Endodermal cell (in vitro differentiated cells): ENCODE measurements around the gene TMEM190. TPM values are rescaled to one million over a fixed set of nuclear protein-coding genes. Genes with fewer than 3 reads are reported as not detected.
A peak's percentile ranks its signal among the peaks of the same experiment; 100 is the strongest.

Experiments
- DNase-seq: peaks from one replicate; pipeline ENCODE4 v3.0.0-alpha.2; 2017
- H3K27ac ChIP-seq: 2 replicates; pipeline ENCODE4 v1.5.1; 2013; ENCODE audit warnings: mild to moderate bottlenecking, low read depth, low read length, moderate library complexity
- H3K27me3 ChIP-seq: 2 replicates; pipeline ENCODE4 v1.6.1; 2013; ENCODE audit warnings: mild to moderate bottlenecking, low read length, moderate library complexity; ENCODE audit not compliant: insufficient read depth, control insufficient read depth, poor library complexity, severe bottlenecking
- H3K36me3 ChIP-seq: 2 replicates; pipeline ENCODE4 v1.7.0; 2013; ENCODE audit warnings: mild to moderate bottlenecking, low read length, moderate library complexity; ENCODE audit not compliant: control insufficient read depth, insufficient read depth
- H3K4me1 ChIP-seq: one replicate; pipeline ENCODE4 v1.7.0; 2013; ENCODE audit warnings: low read length; ENCODE audit not compliant: control insufficient read depth, insufficient read depth
- H3K4me3 ChIP-seq: 2 replicates; pipeline ENCODE4 v1.5.1; 2013; ENCODE audit warnings: mild to moderate bottlenecking, low read length, moderate library complexity
- H3K9ac ChIP-seq: 2 replicates; pipeline ENCODE4 v1.6.1; 2013; ENCODE audit warnings: mild to moderate bottlenecking, low read length, moderate library complexity; ENCODE audit not compliant: poor library complexity, severe bottlenecking; ENCODE audit errors: extremely low read depth
- H3K9me3 ChIP-seq: 2 replicates; pipeline ENCODE4 v1.6.1; 2013; ENCODE audit warnings: mild to moderate bottlenecking, low read length, moderate library complexity; ENCODE audit not compliant: control insufficient read depth
- H3K27ac Mint-ChIP-seq: 2 replicates; pipeline ENCODE4 v1.8.0; 2020; ENCODE audit warnings: mixed read lengths
- H3K27me3 Mint-ChIP-seq: 2 replicates; pipeline ENCODE4 v1.8.0; 2021; ENCODE audit warnings: mild to moderate bottlenecking, mixed read lengths; ENCODE audit not compliant: insufficient read depth
- H3K36me3 Mint-ChIP-seq: 2 replicates; pipeline ENCODE4 v1.8.0; 2020; ENCODE audit warnings: low read depth, mixed read lengths
- H3K4me1 Mint-ChIP-seq: 2 replicates; pipeline ENCODE4 v1.8.0; 2020; ENCODE audit warnings: mixed read lengths
- H3K4me3 Mint-ChIP-seq: 2 replicates; pipeline ENCODE4 v1.8.0; 2020; ENCODE audit warnings: mild to moderate bottlenecking, moderate library complexity, mixed read lengths
- H3K9me3 Mint-ChIP-seq: 2 replicates; pipeline ENCODE4 v1.8.0; 2020; ENCODE audit warnings: mild to moderate bottlenecking, mixed read lengths
- WGBS, 2 experiments: methylation state at CpG; one replicate each; pipeline versions ENCODE4 v1.1.5 to v1.1.7; 2013; ENCODE audit warnings: missing lambda C conversion rate in 2 of 2, mixed read lengths in 1 of 2; ENCODE audit not compliant: insufficient coverage in 1 of 2, insufficient read length in 1 of 2; 5-methylcytosine and 5-hydroxymethylcytosine counted together
- total RNA-seq, 2 donors: library from RNA; stranded (reverse); fragmentation: NEBNext Ultra II Directional in 1 of 2; extraction: Animal tissue kit (Norgen Biotek cat#: 25700) in 1 of 2; gene quantifications; 2 replicates in 1 of 2; 3 replicates in 1 of 2; pipeline ENCODE4 v1.2.1, GENCODE V29; 2021
- TF ChIP-seq, protein P1 (sequence below): fragments of 200-600 bp; sonication (generic); conservative IDR thresholded peaks from 2 replicates; pipeline ENCODE4 v1.5.0; 2021; ENCODE audit warnings: antibody characterized with exemption, mild to moderate bottlenecking

Gene TMEM190
- total RNA-seq, 2 donors from 2014 or later, result 1.2 TPM; not detected in 1

DNA sequence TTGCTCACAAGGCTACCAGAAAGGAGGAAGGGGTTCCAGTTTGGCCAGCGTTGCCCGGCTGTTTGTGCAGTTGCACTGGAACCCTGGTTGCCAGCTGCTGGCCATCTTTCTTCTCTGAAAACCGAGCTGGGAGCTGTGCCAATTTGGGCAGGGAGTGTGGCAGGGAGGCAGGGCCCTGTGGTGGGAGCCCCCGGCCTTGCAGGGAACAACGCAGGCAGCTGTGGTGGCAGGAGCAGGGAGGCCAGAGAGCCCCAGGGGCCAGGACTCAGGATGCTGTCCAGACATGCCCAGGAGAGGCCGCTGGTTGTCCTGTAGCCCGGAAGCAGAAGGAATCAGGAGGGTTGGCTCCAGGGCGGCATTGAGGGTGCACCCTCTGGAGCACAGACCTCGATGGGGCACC lies 32.2 kb upstream of the TMEM190 start:
- Mint-ChIP-seq H3K4me3 (no peak overlapping the region), H3K27ac (no peak overlapping the region), H3K4me1 (peaks cover 16% of the 10 kb centered on the region), H3K27me3 (no peaks in the 10 kb centered on the region), H3K9me3 (no peaks in the 10 kb centered on the region), H3K36me3 (peaks cover 44% of the 10 kb centered on the region)
- peaks cover 45% of the 10 kb centered on the region for H3K36me3 ChIP-seq
- TF ChIP-seq, protein P1, sequence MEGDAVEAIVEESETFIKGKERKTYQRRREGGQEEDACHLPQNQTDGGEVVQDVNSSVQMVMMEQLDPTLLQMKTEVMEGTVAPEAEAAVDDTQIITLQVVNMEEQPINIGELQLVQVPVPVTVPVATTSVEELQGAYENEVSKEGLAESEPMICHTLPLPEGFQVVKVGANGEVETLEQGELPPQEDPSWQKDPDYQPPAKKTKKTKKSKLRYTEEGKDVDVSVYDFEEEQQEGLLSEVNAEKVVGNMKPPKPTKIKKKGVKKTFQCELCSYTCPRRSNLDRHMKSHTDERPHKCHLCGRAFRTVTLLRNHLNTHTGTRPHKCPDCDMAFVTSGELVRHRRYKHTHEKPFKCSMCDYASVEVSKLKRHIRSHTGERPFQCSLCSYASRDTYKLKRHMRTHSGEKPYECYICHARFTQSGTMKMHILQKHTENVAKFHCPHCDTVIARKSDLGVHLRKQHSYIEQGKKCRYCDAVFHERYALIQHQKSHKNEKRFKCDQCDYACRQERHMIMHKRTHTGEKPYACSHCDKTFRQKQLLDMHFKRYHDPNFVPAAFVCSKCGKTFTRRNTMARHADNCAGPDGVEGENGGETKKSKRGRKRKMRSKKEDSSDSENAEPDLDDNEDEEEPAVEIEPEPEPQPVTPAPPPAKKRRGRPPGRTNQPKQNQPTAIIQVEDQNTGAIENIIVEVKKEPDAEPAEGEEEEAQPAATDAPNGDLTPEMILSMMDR, result no peak
- H3K4me1 ChIP-seq, result peaks cover 9% of the 10 kb centered on the region
- 92 to 95% methylated on average over 4 to 9 of the region's 9 CpGs for WGBS, 2 experiments
- H3K9me3 ChIP-seq, result no peaks in the 10 kb centered on the region
- no peak overlapping the region for H3K27ac ChIP-seq
- DNase-seq, result peak; percentile 54
- no peak overlapping the region for H3K4me3 ChIP-seq
- no peaks in the 10 kb centered on the region for H3K27me3 ChIP-seq
- H3K9ac ChIP-seq, result no peak overlapping the region

DNA sequence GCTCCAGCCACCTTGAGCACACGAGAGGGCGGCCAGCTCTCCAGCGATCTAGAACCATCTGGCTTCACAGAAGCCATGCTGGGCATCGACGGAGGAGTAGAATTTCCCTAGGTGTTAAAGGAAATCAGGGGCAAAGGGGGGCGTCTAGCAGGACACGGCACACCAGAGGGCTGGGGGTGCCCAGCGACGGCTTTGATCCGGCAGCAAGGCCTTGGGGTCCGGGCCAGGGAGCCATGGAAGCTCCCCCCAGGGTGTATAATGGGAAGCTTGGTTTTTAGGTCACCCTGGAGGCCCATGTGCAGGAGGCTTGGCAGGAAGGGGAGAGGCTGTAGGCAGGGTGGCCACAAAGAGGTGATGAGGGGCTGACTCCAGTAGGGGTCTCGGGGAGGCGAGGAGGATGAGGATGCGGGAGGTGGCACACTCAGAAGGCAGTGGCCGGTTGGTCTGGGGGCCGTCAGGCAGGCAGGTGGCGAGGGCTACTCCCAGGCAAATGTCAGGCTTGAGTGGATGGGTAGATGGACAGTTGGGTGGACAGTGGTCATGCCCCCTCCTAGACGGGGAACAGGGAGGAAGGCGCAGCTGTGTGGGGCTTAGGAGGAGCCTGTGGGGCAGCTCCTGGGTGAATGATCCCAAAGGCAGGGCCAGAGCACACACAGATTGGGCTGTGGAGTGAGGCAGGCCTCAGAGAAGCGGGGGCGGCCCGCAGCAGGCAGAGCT lies 31.4 kb upstream of the TMEM190 start:
- 94 to 99% methylated on average over 14 to 22 of the region's 22 CpGs for WGBS, 2 experiments
- peaks cover 46% of the 10 kb centered on the region for H3K36me3 Mint-ChIP-seq
- no peaks in the 10 kb centered on the region for H3K27me3 ChIP-seq
- H3K9me3 ChIP-seq, result no peaks in the 10 kb centered on the region
- H3K27me3 Mint-ChIP-seq, result peaks cover under 1% of the 10 kb centered on the region
- H3K9me3 Mint-ChIP-seq, result no peaks in the 10 kb centered on the region
- TF ChIP-seq, protein P1, result no peak
- DNase-seq, result peak; percentile 41
- peaks cover 47% of the 10 kb centered on the region for H3K36me3 ChIP-seq
- peak overlapping the region; percentile 16 for H3K27ac ChIP-seq
- peaks cover 9% of the 10 kb centered on the region for H3K4me1 ChIP-seq
- H3K4me1 Mint-ChIP-seq, result peaks cover 16% of the 10 kb centered on the region
- no peak overlapping the region for H3K9ac ChIP-seq
- H3K4me3 ChIP-seq, result no peak overlapping the region
- peak overlapping the region; percentile 58 for H3K27ac Mint-ChIP-seq
- no peak overlapping the region for H3K4me3 Mint-ChIP-seq

DNA sequence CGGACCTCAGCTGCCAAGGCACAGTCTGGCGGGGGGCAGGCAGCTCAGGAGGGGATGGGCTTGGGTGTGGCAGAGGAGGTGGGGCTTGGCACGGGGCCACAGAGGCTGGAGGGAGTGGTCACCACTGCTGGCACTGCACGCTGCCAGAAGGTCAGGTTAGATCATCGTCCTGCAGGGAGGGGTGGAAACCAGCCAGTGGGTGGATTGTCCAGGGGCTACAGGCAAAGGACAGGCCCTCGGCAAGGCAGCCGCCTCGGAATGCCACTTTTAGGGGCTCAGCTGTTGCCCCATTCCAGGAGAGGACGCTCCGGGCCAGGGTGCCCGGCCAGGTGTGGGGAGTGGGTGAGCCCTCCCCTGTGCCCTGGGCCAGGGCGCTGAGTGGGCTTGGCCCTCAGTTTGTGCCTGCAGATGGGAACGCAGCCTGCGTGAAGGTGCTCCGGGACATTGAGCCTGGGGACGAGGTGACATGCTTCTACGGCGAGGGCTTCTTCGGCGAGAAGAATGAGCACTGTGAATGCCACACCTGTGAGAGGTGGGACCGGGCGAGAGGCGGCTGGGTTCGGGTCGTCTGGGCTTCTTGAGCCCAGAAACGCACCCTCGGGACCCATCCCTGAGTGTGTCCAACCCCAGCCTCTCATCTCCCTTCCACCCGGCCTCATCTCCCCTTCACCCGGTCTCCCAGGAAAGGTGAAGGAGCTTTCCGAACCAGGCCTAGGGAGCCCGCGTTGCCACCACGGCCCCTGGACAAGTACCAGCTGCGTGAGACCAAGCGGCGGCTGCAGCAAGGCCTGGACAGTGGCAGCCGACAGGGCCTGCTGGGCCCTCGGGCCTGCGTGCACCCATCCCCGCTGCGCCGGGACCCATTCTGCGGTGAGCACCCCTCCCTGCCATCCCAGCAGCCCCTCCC lies 30.6 kb upstream of the TMEM190 start:
- no peak overlapping the region for H3K9ac ChIP-seq
- peaks cover 47% of the 10 kb centered on the region for H3K36me3 ChIP-seq
- peaks cover 16% of the 10 kb centered on the region for H3K4me1 Mint-ChIP-seq
- peak; percentile 45 for DNase-seq
- no peak overlapping the region for H3K4me3 ChIP-seq
- peaks cover 1% of the 10 kb centered on the region for H3K27me3 ChIP-seq
- no peaks in the 10 kb centered on the region for H3K9me3 Mint-ChIP-seq
- H3K4me1 ChIP-seq, result peaks cover 9% of the 10 kb centered on the region
- H3K9me3 ChIP-seq, result no peaks in the 10 kb centered on the region
- TF ChIP-seq, protein P1, result no peak
- peaks cover 46% of the 10 kb centered on the region for H3K36me3 Mint-ChIP-seq
- peak overlapping the region; percentile 16 for H3K27ac ChIP-seq
- WGBS, 2 experiments, result 91 to 92% methylated on average over 28 to 43 of the region's 43 CpGs
- H3K27ac Mint-ChIP-seq, result no peak overlapping the region
- no peak overlapping the region for H3K4me3 Mint-ChIP-seq
- peaks cover 8% of the 10 kb centered on the region for H3K27me3 Mint-ChIP-seq
